ENCODE measurements around the gene IQCE. TPM values are rescaled to one million over a fixed set of nuclear protein-coding genes. Genes with fewer than 3 reads are reported as not detected.

IQCE gene
- total and polyA plus RNA-seq, 4 experiments from 2014 or later: 0.81 to 9.4 (median 5.9) TPM

DNA sequence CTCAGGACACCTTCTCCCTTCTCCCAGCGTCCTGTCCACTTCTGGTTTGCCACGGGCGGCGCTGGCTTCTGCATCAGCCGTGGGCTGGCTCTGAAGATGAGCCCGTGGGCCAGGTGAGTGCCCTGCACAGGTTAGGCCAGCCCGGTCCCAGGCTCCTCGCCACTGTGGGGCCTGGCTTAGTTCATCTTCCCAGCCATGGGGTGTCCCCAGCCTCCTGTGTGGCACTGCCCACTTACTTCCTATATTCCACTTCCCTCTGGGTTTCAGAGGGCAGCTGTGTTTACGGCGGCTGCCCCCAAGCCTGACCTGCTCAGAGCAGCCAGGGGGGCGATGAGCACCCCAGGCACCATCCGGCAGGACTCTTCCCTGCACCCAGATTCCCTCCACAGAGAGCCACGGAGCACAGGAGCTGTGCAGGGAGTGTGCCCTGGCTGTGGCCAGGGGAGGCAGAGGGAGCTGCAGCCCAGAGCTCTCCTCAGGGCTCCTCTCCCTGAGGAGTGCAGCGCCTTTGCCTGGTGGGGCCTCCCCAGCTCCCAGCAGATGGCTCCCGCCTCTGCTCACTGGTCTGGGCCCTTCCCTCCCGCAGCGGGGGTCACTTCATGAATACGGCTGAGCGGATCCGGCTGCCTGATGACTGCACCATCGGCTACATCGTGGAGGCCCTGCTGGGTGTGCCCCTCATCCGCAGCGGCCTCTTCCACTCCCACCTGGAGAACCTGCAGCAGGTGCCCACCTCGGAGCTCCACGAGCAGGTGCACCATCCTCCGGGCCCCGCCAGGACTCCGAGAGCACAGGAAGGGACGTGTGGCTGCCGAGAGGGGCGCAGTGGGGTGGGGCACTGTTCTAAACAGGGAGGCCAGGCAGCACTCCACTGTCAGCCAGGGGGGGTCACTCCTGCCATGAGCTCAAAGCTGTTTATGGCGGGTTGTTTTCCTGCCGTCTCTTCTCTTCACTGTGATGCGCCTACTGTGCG lies 32.8 kb upstream of the IQCE start:
- Mint-ChIP-seq H3K9me3 (no peaks in the 10 kb centered on the region), H3K36me3 (peaks cover 14 to 53% of the 10 kb centered on the region in 2 donors), H3K27ac (peak overlapping the region in 4 of 7 donors; percentile 41 to 92 (median 62)), H3K4me1 (peaks cover 22 to 79% (median 58%) of the 10 kb centered on the region in 4 donors), H3K4me3 (peak overlapping the region in 6 of 8 donors; percentile 16 to 49 (median 38)), H3K27me3 (no peaks in the 10 kb centered on the region)
- Histone ChIP-seq H3K9me3 (ENCODE audit: control insufficient read depth in 1 of 2, low read length in 2 of 2) (no peaks in the 10 kb centered on the region), H3K4me3 (ENCODE audit: low read length in 2 of 2) (no peak overlapping the region), H3K4me1 (ENCODE audit: insufficient read depth, low read length) (peaks cover 89% of the 10 kb centered on the region), H3K27ac (ENCODE audit: low read depth, low read length) (peak overlapping the region; percentile 18), H3K27me3 (ENCODE audit: insufficient read depth, low read length) (no peaks in the 10 kb centered on the region), H3K36me3 (ENCODE audit: insufficient read depth, low read length) (peaks cover 34% of the 10 kb centered on the region)
- CTCF ChIA-PET (ENCODE audit: partially characterized antibody): interaction anchor here (1.1 to 5.2 kb wide), 3 partner anchors 16 to 185 kb away, joined by 3 to 29 read pairs (median 4); no protein-coding TSS in a partner anchor
- DNase-seq: peak in 1 of 5 donors; percentile 46
- intact Hi-C loops (cut with micrococcal nuclease): no loop called here
- POLR2A ChIA-PET (ENCODE audit: partially characterized antibody): interaction anchor here (0.6 to 15.7 kb wide), 6 partner anchors 6 to 59 kb away, joined by 3 to 511 read pairs (median 3); partner anchors contain the start of gene LFNG

GRCh38 chr7:2526659-2527504 lies 31.9 kb upstream of the IQCE start:
- DNase-seq: no peak
- peak overlapping the region in 7 of 8 donors; percentile 33 to 82 (median 71) for H3K4me3 Mint-ChIP-seq
- H3K4me1 Mint-ChIP-seq: peaks cover 23 to 78% (median 58%) of the 10 kb centered on the region in 4 donors
- POLR2A ChIA-PET (ENCODE audit: partially characterized antibody): interaction anchor here (0.6 to 15.7 kb wide), 6 partner anchors 7 to 60 kb away, joined by 3 to 511 read pairs (median 3); partner anchors contain the start of gene LFNG
- intact Hi-C loops (cut with micrococcal nuclease): loop anchor here (1.0 kb wide), 1 partner anchor 13 kb away; no protein-coding TSS in a partner anchor
- peak overlapping the region; percentile 83 for H3K27ac ChIP-seq (ENCODE audit: low read depth, low read length)
- H3K27me3 ChIP-seq (ENCODE audit: insufficient read depth, low read length): no peaks in the 10 kb centered on the region
- no peaks in the 10 kb centered on the region for H3K27me3 Mint-ChIP-seq
- H3K9me3 Mint-ChIP-seq: no peaks in the 10 kb centered on the region
- H3K4me3 ChIP-seq (ENCODE audit: low read length in 2 of 2): no peak overlapping the region
- peaks cover 34% of the 10 kb centered on the region for H3K36me3 ChIP-seq (ENCODE audit: insufficient read depth, low read length)
- peaks cover 91% of the 10 kb centered on the region for H3K4me1 ChIP-seq (ENCODE audit: insufficient read depth, low read length)
- CTCF ChIA-PET (ENCODE audit: partially characterized antibody): interaction anchor here (1.1 to 5.2 kb wide), 3 partner anchors 17 to 184 kb away, joined by 3 to 29 read pairs (median 4); no protein-coding TSS in a partner anchor
- peaks cover 10 to 48% of the 10 kb centered on the region in 2 donors for H3K36me3 Mint-ChIP-seq
- no peaks in the 10 kb centered on the region for H3K9me3 ChIP-seq (ENCODE audit: control insufficient read depth in 1 of 2, low read length in 2 of 2)
- peak overlapping the region in 6 of 7 donors; percentile 8 to 99 (median 82) for H3K27ac Mint-ChIP-seq

GRCh38 chr7:2527505-2528467 lies 31.0 kb upstream of the IQCE start:
- DNase-seq: peak in 4 of 5 donors; percentile 32 to 86 (median 45)
- H3K4me3 ChIP-seq (ENCODE audit: low read length in 2 of 2): peak overlapping the region in 1 of 2 donors; percentile 9
- peak overlapping the region; percentile 84 to 99 (median 91) for H3K27ac Mint-ChIP-seq

DNA sequence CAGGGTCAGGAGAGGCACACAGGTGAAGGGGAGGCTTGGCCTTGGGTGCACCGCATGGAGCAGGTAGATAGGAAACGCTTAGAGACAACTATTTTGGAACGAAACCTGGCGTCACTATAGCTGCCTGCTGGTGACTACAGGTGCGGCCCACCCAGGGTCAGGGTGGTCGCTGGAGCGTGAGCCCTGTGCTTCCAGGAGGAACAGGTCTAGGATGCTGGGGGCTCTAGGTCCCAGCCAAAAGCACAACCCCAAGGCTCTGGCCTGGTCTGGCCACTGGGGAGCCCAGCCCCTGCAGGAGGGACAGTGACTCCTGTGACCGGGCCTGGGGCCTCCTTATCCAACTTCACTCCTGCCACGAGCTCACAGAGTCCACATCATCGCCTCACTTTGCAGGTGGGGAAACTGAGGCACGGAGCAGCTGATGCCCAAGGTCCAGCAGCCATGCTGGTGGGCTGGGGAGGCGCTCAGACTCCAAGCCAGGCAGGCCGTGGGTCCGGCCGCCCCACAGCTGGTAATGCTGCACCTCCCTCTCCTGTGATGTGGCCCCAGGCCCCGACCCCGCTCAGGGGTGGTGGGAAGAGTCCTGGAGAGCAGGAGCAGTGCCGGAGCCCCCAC lies 30.2 kb upstream of the IQCE start:
- Mint-ChIP-seq H3K27me3 (no peaks in the 10 kb centered on the region), H3K9me3 (no peaks in the 10 kb centered on the region), H3K4me3 (peak overlapping the region; percentile 67 to 82 (median 77)), H3K36me3 (peaks cover 0 to 38% of the 10 kb centered on the region in 2 donors), H3K27ac (peak overlapping the region; percentile 83 to 99 (median 91)), H3K4me1 (peaks cover 19 to 65% (median 51%) of the 10 kb centered on the region in 4 donors)
- ChIA-PET POLR2A (ENCODE audit: partially characterized antibody) (interaction anchor here (0.7 to 15.7 kb wide), 10 partner anchors 9 to 50 kb away, joined by 3 to 511 read pairs (median 6); partner anchors contain the start of genes IQCE and LFNG), CTCF (ENCODE audit: partially characterized antibody) (interaction anchor here (5.2 kb wide), 1 partner anchor 19 kb away, joined by 29 read pairs; no protein-coding TSS in a partner anchor)
- Histone ChIP-seq H3K4me1 (ENCODE audit: insufficient read depth, low read length) (peaks cover 78% of the 10 kb centered on the region), H3K36me3 (ENCODE audit: insufficient read depth, low read length) (peaks cover 34% of the 10 kb centered on the region), H3K4me3 (ENCODE audit: low read length in 2 of 2) (peak overlapping the region; percentile 17 to 50), H3K27me3 (ENCODE audit: insufficient read depth, low read length) (no peaks in the 10 kb centered on the region), H3K27ac (ENCODE audit: low read depth, low read length) (peak overlapping the region; percentile 83), H3K9me3 (ENCODE audit: control insufficient read depth in 1 of 2, low read length in 2 of 2) (no peaks in the 10 kb centered on the region)
- intact Hi-C loops (cut with micrococcal nuclease): no loop called here
- DNase-seq: peak in 1 of 5 donors; percentile 39

More at GRCh38 chr7:2527505-2528467, 31.0 kb upstream of the IQCE start:
- intact Hi-C loops (cut with micrococcal nuclease): loop anchor here (1.0 kb wide), 1 partner anchor 13 kb away; no protein-coding TSS in a partner anchor
- Histone ChIP-seq H3K9me3 (ENCODE audit: control insufficient read depth in 1 of 2, low read length in 2 of 2) (no peaks in the 10 kb centered on the region), H3K27ac (ENCODE audit: low read depth, low read length) (peak overlapping the region; percentile 83), H3K4me1 (ENCODE audit: insufficient read depth, low read length) (peaks cover 86% of the 10 kb centered on the region), H3K27me3 (ENCODE audit: insufficient read depth, low read length) (no peaks in the 10 kb centered on the region), H3K36me3 (ENCODE audit: insufficient read depth, low read length) (peaks cover 34% of the 10 kb centered on the region)
- Mint-ChIP-seq H3K4me3 (peak overlapping the region; percentile 67 to 82 (median 77)), H3K4me1 (peaks cover 23 to 72% (median 56%) of the 10 kb centered on the region in 4 donors), H3K9me3 (no peaks in the 10 kb centered on the region), H3K36me3 (peaks cover 3 to 42% of the 10 kb centered on the region in 2 donors), H3K27me3 (no peaks in the 10 kb centered on the region)
- ChIA-PET CTCF (ENCODE audit: partially characterized antibody) (interaction anchor here (5.2 kb wide), 1 partner anchor 18 kb away, joined by 29 read pairs; no protein-coding TSS in a partner anchor), POLR2A (ENCODE audit: partially characterized antibody) (interaction anchor here (0.7 to 15.7 kb wide), 9 partner anchors 8 to 50 kb away, joined by 3 to 511 read pairs (median 7); partner anchors contain the start of genes IQCE and LFNG)

- Histone ChIP-seq H3K27me3 (ENCODE audit: insufficient read depth, low read length) (no peaks in the 10 kb centered on the region), H3K4me3 (ENCODE audit: low read length in 2 of 2) (peak overlapping the region in 1 of 2 donors; percentile 50), H3K9me3 (ENCODE audit: control insufficient read depth in 1 of 2, low read length in 2 of 2) (no peaks in the 10 kb centered on the region), H3K36me3 (ENCODE audit: insufficient read depth, low read length) (peaks cover 34% of the 10 kb centered on the region), H3K27ac (ENCODE audit: low read depth, low read length) (peak overlapping the region; percentile 83), H3K4me1 (ENCODE audit: insufficient read depth, low read length) (peaks cover 69% of the 10 kb centered on the region)
- Mint-ChIP-seq H3K4me1 (peaks cover 19 to 65% (median 48%) of the 10 kb centered on the region in 4 donors), H3K4me3 (peak overlapping the region; percentile 71 to 91 (median 80)), H3K27ac (peak overlapping the region; percentile 84 to 99 (median 93)), H3K27me3 (no peaks in the 10 kb centered on the region), H3K9me3 (no peaks in the 10 kb centered on the region), H3K36me3 (peaks cover 0 to 38% of the 10 kb centered on the region in 2 donors)
- CTCF ChIA-PET (ENCODE audit: partially characterized antibody): interaction anchor here (0.7 to 5.2 kb wide), 2 partner anchors 8 to 20 kb away, joined by 3 to 29 read pairs; no protein-coding TSS in a partner anchor
- POLR2A ChIA-PET (ENCODE audit: partially characterized antibody): interaction anchor here (0.9 to 15.7 kb wide), 17 partner anchors 10 to 180 kb away, joined by 3 to 511 read pairs (median 6); partner anchors contain the start of genes BRAT1, IQCE and LFNG
- intact Hi-C loops (cut with micrococcal nuclease): loop anchor here (1.0 kb wide), 3 partner anchors 7 to 26 kb away; partner anchors contain the start of gene BRAT1
- peak; percentile 41 to 84 (median 54) for DNase-seq
These were observed 29.4 kb upstream of the IQCE start for GRCh38 chr7:2529161-2530070.

Measured in CD4-positive, alpha-beta memory T cell (primary cell).